GM08714 (cell line): ENCODE results near the gene DEPP1.

ENCODE experiments used
- H3K4me3 ChIP-seq: fragments of 200-500 bp; sonication (Bioruptor generic); 2 replicates; pipeline ENCODE4 v1.5.1; 2014; ENCODE audit warnings: mild to moderate bottlenecking, low read length, inconsistent platforms
- ZNF274 ChIP-seq: IDR thresholded peaks from 2 replicates; pipeline ENCODE4 v1.6.1; 2012; ENCODE audit warnings: mild to moderate bottlenecking, low read depth, low read length

Gene DEPP1

GRCh38 chr10:44950326-44951225, 28.0 kb downstream of the DEPP1 start:
- no peak for TF ChIP-seq ZNF274
- no peak overlapping the region for H3K4me3 ChIP-seq

GRCh38 chr10:44949915-44950314, 28.7 kb downstream of the DEPP1 start:
- no peak overlapping the region for H3K4me3 ChIP-seq
- TF ChIP-seq ZNF274: no peak

GRCh38 chr10:44949127-44949802, 29.3 kb downstream of the DEPP1 start:
- H3K4me3 ChIP-seq: no peak overlapping the region
- no peak for TF ChIP-seq ZNF274

GRCh38 chr10:44948642-44949041, 30.0 kb downstream of the DEPP1 start:
- no peak overlapping the region for H3K4me3 ChIP-seq
- TF ChIP-seq ZNF274: no peak

GRCh38 chr10:44947371-44948152, 31.0 kb downstream of the DEPP1 start:
- no peak for TF ChIP-seq ZNF274
- no peak overlapping the region for H3K4me3 ChIP-seq

GRCh38 chr10:44946205-44946604, 32.4 kb downstream of the DEPP1 start:
- H3K4me3 ChIP-seq: no peak overlapping the region
- no peak for TF ChIP-seq ZNF274

GRCh38 chr10:44944354-44944753, 34.3 kb downstream of the DEPP1 start:
- H3K4me3 ChIP-seq: no peak overlapping the region
- no peak for TF ChIP-seq ZNF274

GRCh38 chr10:44939691-44940401, 38.8 kb downstream of the DEPP1 start:
- no peak for TF ChIP-seq ZNF274
- H3K4me3 ChIP-seq: no peak overlapping the region

- no peak overlapping the region for H3K4me3 ChIP-seq
- no peak for TF ChIP-seq ZNF274
These were observed 39.7 kb downstream of the DEPP1 start for GRCh38 chr10:44938956-44939355.

GRCh38 chr10:44937196-44938005, 41.2 kb downstream of the DEPP1 start:
- TF ChIP-seq ZNF274: no peak

GRCh38 chr10:44936314-44936975, 42.2 kb downstream of the DEPP1 start:
- no peak overlapping the region for H3K4me3 ChIP-seq
- TF ChIP-seq ZNF274: no peak

More at GRCh38 chr10:44937196-44938005, 41.2 kb downstream of the DEPP1 start:
- no peak overlapping the region for H3K4me3 ChIP-seq

- H3K4me3 ChIP-seq: no peak overlapping the region
- no peak for TF ChIP-seq ZNF274
These were observed 42.7 kb downstream of the DEPP1 start for GRCh38 chr10:44935966-44936295.
